ENCODE results near the gene BOC. TPM values are rescaled to one million over a fixed set of nuclear protein-coding genes. Genes with fewer than 3 reads are reported as not detected.

BOC gene
- total and polyA plus RNA-seq, 2 of the 8 experiments (the other 6 are each of a cell fraction or from before 2014, with no cell fraction given): 6.9 to 9.3 TPM

DNA sequence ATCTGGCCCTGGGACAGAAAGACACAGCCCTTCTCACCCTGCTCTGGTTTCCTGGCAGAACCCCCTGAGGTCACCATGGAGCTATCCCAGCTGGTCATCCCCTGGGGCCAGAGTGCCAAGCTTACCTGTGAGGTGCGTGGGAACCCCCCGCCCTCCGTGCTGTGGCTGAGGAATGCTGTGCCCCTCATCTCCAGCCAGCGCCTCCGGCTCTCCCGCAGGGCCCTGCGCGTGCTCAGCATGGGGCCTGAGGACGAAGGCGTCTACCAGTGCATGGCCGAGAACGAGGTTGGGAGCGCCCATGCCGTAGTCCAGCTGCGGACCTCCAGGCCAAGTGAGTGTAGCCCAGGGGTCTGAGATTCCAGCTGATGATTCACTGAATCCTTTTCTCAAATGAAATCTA is 61.7 kb downstream of the BOC start (continued):
- no peak for TF ChIP-seq CHD7 (IDR thresholded peaks at IDR 0.05; ENCODE audit: insufficient replicate concordance, low read length)
- TF ChIP-seq GABPA (IDR thresholded peaks at IDR 0.05; ENCODE audit: borderline replicate concordance, insufficient read depth, low read length): no peak
- TF ChIP-seq EP300 (IDR thresholded peaks at IDR 0.05; ENCODE audit: borderline replicate concordance in 1 of 2, low read depth in 2 of 2, low read length in 2 of 2): no peak
- TF ChIP-seq SAP30 (IDR thresholded peaks at IDR 0.05; ENCODE audit: insufficient read depth, insufficient replicate concordance, low read length): no peak
- TF ChIP-seq, protein P1, sequence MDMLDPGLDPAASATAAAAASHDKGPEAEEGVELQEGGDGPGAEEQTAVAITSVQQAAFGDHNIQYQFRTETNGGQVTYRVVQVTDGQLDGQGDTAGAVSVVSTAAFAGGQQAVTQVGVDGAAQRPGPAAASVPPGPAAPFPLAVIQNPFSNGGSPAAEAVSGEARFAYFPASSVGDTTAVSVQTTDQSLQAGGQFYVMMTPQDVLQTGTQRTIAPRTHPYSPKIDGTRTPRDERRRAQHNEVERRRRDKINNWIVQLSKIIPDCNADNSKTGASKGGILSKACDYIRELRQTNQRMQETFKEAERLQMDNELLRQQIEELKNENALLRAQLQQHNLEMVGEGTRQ (IDR thresholded peaks at IDR 0.05; ENCODE audit: low read length): no peak
- TF ChIP-seq RXRA (IDR thresholded peaks at IDR 0.05; ENCODE audit: insufficient read depth, low read depth, low read length): no peak
- TF ChIP-seq TBP (IDR thresholded peaks at IDR 0.05; ENCODE audit: low read depth, low read length): no peak
- TF ChIP-seq BRCA1 (IDR thresholded peaks at IDR 0.05; ENCODE audit: low read depth, low read length): no peak
- TF ChIP-seq EZH2 (IDR thresholded peaks at IDR 0.05; ENCODE audit: low read depth, low read length, severe bottlenecking): no peak
- no peak for TF ChIP-seq RBBP5 (IDR thresholded peaks at IDR 0.05; ENCODE audit: borderline replicate concordance, low read depth, low read length)
